Spleen (tissue), 7 donors: ENCODE results near the gene PKIB.

Source experiments
- CTCF ChIP-seq, 11 experiments: fragments of 200-600 bp in 7 of 11; fragments of 450-650 bp in 4 of 11; sonication (generic) in 4 of 11; IDR thresholded peaks in 8 of 11; conservative IDR thresholded peaks in 3 of 11; 1 replicate in 7 of 11; 2 replicates in 4 of 11; pipeline versions ENCODE4 v1.4.0 to v1.8.0; 2016 to 2021; ENCODE audit warnings: antibody characterized with exemption in 11 of 11, inconsistent platforms in 4 of 11, mild to moderate bottlenecking in 1 of 11
- POLR2AphosphoS5 ChIP-seq, 3 donors: sonication (generic); formaldehyde crosslinking; IDR thresholded peaks; one replicate each; pipeline ENCODE4 v1.5.1; 2017; ENCODE audit warnings: antibody characterized with exemption in 3 of 3
- donor health status: DM: no; HTN: no; CAD: no; lungs with moderate emphysema.
- donor health status: DM: no; HTN: no; CAD: no.
- donor health status: DM: no; HTN: no; CAD: no.

- TF ChIP-seq CTCF (IDR thresholded peaks at IDR 0.05 in 8 of 11, conservative IDR thresholded peaks at IDR 0.05 in 3 of 11), result no peak
- no peak for TF ChIP-seq POLR2AphosphoS5 (IDR thresholded peaks at IDR 0.05)
These were observed 124.6 kb downstream of the PKIB start for GRCh38 chr6:122734529-122735395.
